ENCODE data around the gene SLC39A3. TPM values are rescaled to one million over a fixed set of nuclear protein-coding genes. Genes with fewer than 3 reads are reported as not detected.

SLC39A3 gene
- total RNA-seq, 5 donors from 2014 or later (not counting 1 experiment from before 2014, with no cell fraction given), result 13.2 to 24.5 (median 19.6) TPM

DNA sequence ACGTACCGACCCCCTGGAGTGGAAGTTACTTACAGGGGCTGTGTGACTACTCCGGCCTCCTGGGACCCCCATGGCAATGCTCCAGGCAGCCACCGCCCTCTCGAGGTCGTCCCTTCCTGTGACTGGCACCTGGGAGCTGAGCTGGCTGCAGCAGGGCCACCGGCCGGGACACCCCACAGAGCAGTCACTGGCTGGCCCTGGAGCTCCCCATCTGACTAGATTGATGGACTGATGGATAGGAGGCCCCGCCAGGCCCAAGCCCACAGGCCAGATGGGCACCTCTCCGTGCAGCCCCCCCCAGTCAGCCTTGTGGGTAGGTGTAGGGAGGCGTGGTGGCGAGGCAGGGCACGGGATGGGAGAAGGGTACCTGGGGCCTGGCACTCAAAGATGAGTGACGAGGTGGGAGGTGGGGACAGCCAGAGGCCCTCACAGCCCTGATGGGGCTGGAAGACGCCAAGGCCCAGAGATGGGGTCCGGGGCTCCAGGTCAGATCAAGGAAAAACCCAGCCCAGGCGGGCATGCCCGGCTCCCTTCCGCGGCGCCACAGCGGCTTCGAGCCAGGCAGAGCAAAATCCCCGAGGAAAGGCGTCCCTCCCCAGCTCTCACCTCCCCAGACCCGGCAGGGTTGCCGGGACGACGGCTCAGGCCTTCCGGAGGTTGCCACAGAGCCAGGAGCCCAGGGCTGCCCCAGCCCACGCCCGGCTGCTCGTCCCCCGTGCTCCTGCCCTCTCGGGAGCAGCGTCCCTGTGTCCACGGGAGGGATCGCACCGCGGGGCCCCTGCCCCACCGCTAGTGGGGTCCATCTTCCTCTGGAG is 8.4 kb downstream of the SLC39A3 start:
- no peaks in the 10 kb centered on the region for H3K9me3 Mint-ChIP-seq
- ChIA-PET POLR2A (no interaction called here), CTCF (no interaction called here)
- no peaks in the 10 kb centered on the region for H3K9me3 ChIP-seq
- peaks cover 0 to 7% of the 10 kb centered on the region in 2 donors for H3K27me3 Mint-ChIP-seq
- H3K27me3 ChIP-seq (replicated peaks in 1 of 2; ENCODE audit: control insufficient read depth in 2 of 2, extremely low read depth in 1 of 2, insufficient read depth in 2 of 2, low read length in 1 of 2), result peaks cover 0 to 15% of the 10 kb centered on the region in 2 experiments
- DNase-seq (no peak), ATAC-seq (replicated peaks in 1 of 4) (no peak)
- no peak overlapping the region for H3K27ac Mint-ChIP-seq
- H3K27ac ChIP-seq (ENCODE audit: low read length), result no peak overlapping the region
- H3K4me1 Mint-ChIP-seq, result peaks cover 0 to 7% (median 6%) of the 10 kb centered on the region in 3 donors
- H3K36me3 Mint-ChIP-seq, result peaks cover 16% of the 10 kb centered on the region
- no peak overlapping the region for H3K4me3 ChIP-seq (ENCODE audit: control insufficient read depth in 1 of 2, extremely low read depth in 1 of 2, low read length in 1 of 2)
- no peak overlapping the region for H3K4me3 Mint-ChIP-seq
- H3K4me1 ChIP-seq (ENCODE audit: control insufficient read depth in 1 of 2, extremely low read depth in 1 of 2, insufficient read depth in 2 of 2, low read length in 2 of 2), result peaks cover 0 to 7% of the 10 kb centered on the region in 2 experiments
- 91% methylated on average over 33 of the region's 41 CpGs for WGBS (ENCODE audit: insufficient coverage)
- peaks cover 23 to 28% of the 10 kb centered on the region in 2 donors for H3K36me3 ChIP-seq (ENCODE audit: control insufficient read depth in 2 of 2, extremely low read depth in 1 of 2, insufficient read depth in 1 of 2, low read length in 1 of 2)

GRCh38 chr19:2729943-2730818 is 9.6 kb downstream of the SLC39A3 start:
- no peak for DNase-seq
- Histone ChIP-seq H3K27ac (ENCODE audit: low read length) (no peak overlapping the region), H3K27me3 (replicated peaks in 1 of 2; ENCODE audit: control insufficient read depth in 2 of 2, extremely low read depth in 1 of 2, insufficient read depth in 2 of 2, low read length in 1 of 2) (peaks cover 0 to 27% of the 10 kb centered on the region in 2 experiments), H3K36me3 (ENCODE audit: control insufficient read depth in 2 of 2, extremely low read depth in 1 of 2, insufficient read depth in 1 of 2, low read length in 1 of 2) (peaks cover 15 to 17% of the 10 kb centered on the region in 2 donors), H3K9me3 (no peaks in the 10 kb centered on the region), H3K4me3 (ENCODE audit: control insufficient read depth in 1 of 2, extremely low read depth in 1 of 2, low read length in 1 of 2) (no peak overlapping the region), H3K4me1 (ENCODE audit: control insufficient read depth in 1 of 2, extremely low read depth in 1 of 2, insufficient read depth in 2 of 2, low read length in 2 of 2) (peaks cover 0 to 7% of the 10 kb centered on the region in 2 experiments)
- Mint-ChIP-seq H3K27me3 (peaks cover 4 to 14% of the 10 kb centered on the region in 2 donors), H3K4me1 (peaks cover 0 to 6% (median 5%) of the 10 kb centered on the region in 3 donors), H3K9me3 (no peaks in the 10 kb centered on the region), H3K27ac (no peak overlapping the region), H3K4me3 (no peak overlapping the region), H3K36me3 (peaks cover 10% of the 10 kb centered on the region)
- no peak for ATAC-seq (replicated peaks in 1 of 4)
- ChIA-PET CTCF (no interaction called here), POLR2A (no interaction called here)
- WGBS (ENCODE audit: insufficient coverage), result 94% methylated on average over 19 of the region's 26 CpGs

DNA sequence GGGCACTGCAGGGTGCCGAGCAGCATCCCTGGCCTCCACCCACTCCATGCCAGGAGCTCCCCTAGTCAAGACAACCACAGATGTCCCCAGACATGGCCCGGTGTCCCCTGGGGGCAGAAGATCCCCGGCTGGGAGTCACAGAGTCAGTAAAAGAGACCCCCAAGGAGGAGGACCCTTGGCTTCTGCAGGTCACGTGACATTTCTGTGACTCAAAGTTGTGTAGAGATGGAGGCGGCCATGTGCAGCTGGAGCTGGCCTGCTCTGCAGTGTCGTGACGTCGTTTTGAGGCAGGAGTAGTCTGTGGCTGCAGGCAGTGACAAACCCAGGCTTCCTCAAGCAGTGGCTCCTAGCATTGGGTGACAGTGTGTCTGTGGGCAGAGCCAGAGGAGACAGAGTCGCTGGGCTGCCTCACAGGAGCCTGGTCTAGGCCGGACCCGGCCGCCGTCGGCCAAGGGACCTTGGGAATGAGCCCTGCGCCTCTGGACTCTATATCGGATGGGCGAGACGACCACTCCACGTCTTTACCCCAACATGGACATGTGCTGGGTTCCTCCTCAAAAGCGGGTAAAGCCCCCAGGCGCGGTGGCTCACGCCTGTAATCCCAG is 10.9 kb downstream of the SLC39A3 start:
- Histone ChIP-seq H3K4me3 (ENCODE audit: control insufficient read depth in 1 of 2, extremely low read depth in 1 of 2, low read length in 1 of 2) (no peak overlapping the region), H3K36me3 (ENCODE audit: control insufficient read depth in 2 of 2, extremely low read depth in 1 of 2, insufficient read depth in 1 of 2, low read length in 1 of 2) (peaks cover 4 to 5% of the 10 kb centered on the region in 2 donors), H3K9me3 (no peaks in the 10 kb centered on the region), H3K27ac (ENCODE audit: low read length) (no peak overlapping the region), H3K27me3 (replicated peaks in 1 of 2; ENCODE audit: control insufficient read depth in 2 of 2, extremely low read depth in 1 of 2, insufficient read depth in 2 of 2, low read length in 1 of 2) (peaks cover 0 to 30% of the 10 kb centered on the region in 2 experiments), H3K4me1 (ENCODE audit: control insufficient read depth in 1 of 2, extremely low read depth in 1 of 2, insufficient read depth in 2 of 2, low read length in 2 of 2) (peaks cover 0 to 7% of the 10 kb centered on the region in 2 experiments)
- Mint-ChIP-seq H3K27me3 (peaks cover 9 to 20% of the 10 kb centered on the region in 2 donors), H3K27ac (no peak overlapping the region), H3K9me3 (no peaks in the 10 kb centered on the region), H3K4me1 (peaks cover 0 to 3% (median 2%) of the 10 kb centered on the region in 3 donors), H3K36me3 (peaks cover under 1% of the 10 kb centered on the region), H3K4me3 (no peak overlapping the region)
- ATAC-seq (replicated peaks in 1 of 4), result no peak
- DNase-seq, result no peak
- WGBS (ENCODE audit: insufficient coverage), result 88% methylated on average over 13 of the region's 23 CpGs
- ChIA-PET CTCF (no interaction called here), POLR2A (no interaction called here)

DNA sequence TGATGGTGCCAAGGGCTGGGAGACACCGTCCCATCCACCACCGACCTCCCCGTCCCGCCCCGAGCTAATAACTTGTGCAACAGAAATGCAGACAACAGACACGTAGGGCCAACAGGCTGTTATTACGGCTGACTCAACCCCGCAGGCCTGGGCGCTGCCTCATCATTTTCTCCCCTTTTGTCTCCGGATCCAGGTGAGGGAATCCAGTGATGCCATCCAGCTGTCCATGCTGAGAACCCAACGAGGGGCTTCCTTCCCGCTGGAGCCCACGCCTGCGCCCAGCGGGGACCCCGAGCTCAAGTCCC is 12.2 kb downstream of the SLC39A3 start:
- no peak overlapping the region for H3K4me3 ChIP-seq (ENCODE audit: control insufficient read depth in 1 of 2, extremely low read depth in 1 of 2, low read length in 1 of 2)
- POLR2A ChIA-PET, result no interaction called here
- peaks cover 0 to 7% of the 10 kb centered on the region in 2 experiments for H3K4me1 ChIP-seq (ENCODE audit: control insufficient read depth in 1 of 2, extremely low read depth in 1 of 2, insufficient read depth in 2 of 2, low read length in 2 of 2)
- H3K27ac ChIP-seq (ENCODE audit: low read length), result no peak overlapping the region
- Mint-ChIP-seq H3K9me3 (no peaks in the 10 kb centered on the region), H3K27me3 (peaks cover 9 to 28% of the 10 kb centered on the region in 2 donors), H3K27ac (no peak overlapping the region), H3K36me3 (no peaks in the 10 kb centered on the region), H3K4me1 (peaks cover 0 to 3% (median 2%) of the 10 kb centered on the region in 3 donors), H3K4me3 (no peak overlapping the region)
- no peaks in the 10 kb centered on the region for H3K9me3 ChIP-seq
- ATAC-seq (replicated peaks in 1 of 4) (no peak), DNase-seq (no peak)
- peaks cover 3 to 4% of the 10 kb centered on the region in 2 donors for H3K36me3 ChIP-seq (ENCODE audit: control insufficient read depth in 2 of 2, extremely low read depth in 1 of 2, insufficient read depth in 1 of 2, low read length in 1 of 2)
- 82% methylated on average over 16 of the region's 16 CpGs for WGBS (ENCODE audit: insufficient coverage)
- CTCF ChIA-PET, result no interaction called here
- peaks cover 0 to 43% of the 10 kb centered on the region in 2 experiments for H3K27me3 ChIP-seq (replicated peaks in 1 of 2; ENCODE audit: control insufficient read depth in 2 of 2, extremely low read depth in 1 of 2, insufficient read depth in 2 of 2, low read length in 1 of 2)

DNA sequence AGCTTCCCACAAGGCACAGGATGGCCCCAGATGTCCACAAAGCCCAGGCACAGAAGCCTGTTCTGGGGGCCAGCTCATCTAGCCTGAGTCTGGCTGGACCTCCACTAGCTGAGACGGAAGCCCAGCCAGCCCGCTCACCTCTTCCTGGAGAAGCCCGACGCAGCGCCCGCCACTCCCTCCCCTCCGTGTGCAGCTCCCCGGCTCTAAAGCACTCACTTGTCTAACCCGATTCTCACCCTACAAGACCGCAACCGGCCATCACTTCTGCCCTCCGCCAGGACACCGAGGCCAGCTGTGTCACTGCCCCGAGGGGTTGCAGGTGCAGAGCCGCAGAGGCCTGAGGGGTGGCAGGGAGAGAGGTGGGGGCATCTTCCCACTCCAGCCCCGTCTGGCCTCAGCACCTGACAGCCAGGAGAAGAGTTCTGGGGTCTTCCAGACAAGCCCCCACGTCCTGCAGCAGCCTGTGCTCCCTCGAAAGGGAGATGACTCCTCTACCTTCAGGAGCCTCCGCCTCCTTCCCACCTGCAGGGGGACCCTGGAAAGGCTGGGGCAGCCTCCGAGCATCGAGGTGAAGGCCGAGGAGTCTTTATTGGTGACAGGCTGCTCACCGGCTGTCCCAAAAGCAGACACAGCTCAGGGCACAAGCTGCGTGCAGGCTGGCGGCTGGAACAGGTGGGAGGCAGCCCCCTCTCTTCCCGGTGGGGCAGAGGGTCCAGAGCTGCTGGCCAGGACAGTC is 12.7 kb downstream of the SLC39A3 start:
- CTCF ChIA-PET, result no interaction called here
- H3K9me3 ChIP-seq, result no peaks in the 10 kb centered on the region
- Mint-ChIP-seq H3K36me3 (no peaks in the 10 kb centered on the region), H3K27ac (no peak overlapping the region), H3K9me3 (no peaks in the 10 kb centered on the region), H3K27me3 (peaks cover 9 to 34% of the 10 kb centered on the region in 2 donors), H3K4me3 (no peak overlapping the region), H3K4me1 (peaks cover 0 to 3% (median 2%) of the 10 kb centered on the region in 3 donors)
- DNase-seq (no peak), ATAC-seq (replicated peaks in 1 of 4) (peak in 1 of 4 experiments; percentile 33)
- 28% methylated on average over 19 of the region's 26 CpGs for WGBS (ENCODE audit: insufficient coverage)
- no peak overlapping the region for H3K27ac ChIP-seq (ENCODE audit: low read length)
- peaks cover 3 to 49% of the 10 kb centered on the region in 2 experiments for H3K27me3 ChIP-seq (replicated peaks in 1 of 2; ENCODE audit: control insufficient read depth in 2 of 2, extremely low read depth in 1 of 2, insufficient read depth in 2 of 2, low read length in 1 of 2)
- POLR2A ChIA-PET, result no interaction called here
- H3K4me3 ChIP-seq (ENCODE audit: control insufficient read depth in 1 of 2, extremely low read depth in 1 of 2, low read length in 1 of 2), result no peak overlapping the region
- peaks cover 2 to 3% of the 10 kb centered on the region in 2 donors for H3K36me3 ChIP-seq (ENCODE audit: control insufficient read depth in 2 of 2, extremely low read depth in 1 of 2, insufficient read depth in 1 of 2, low read length in 1 of 2)
- peaks cover 0 to 7% of the 10 kb centered on the region in 2 experiments for H3K4me1 ChIP-seq (ENCODE audit: control insufficient read depth in 1 of 2, extremely low read depth in 1 of 2, insufficient read depth in 2 of 2, low read length in 2 of 2)

Measured in T-cell (primary cell).